Heart right ventricle (tissue), 16 donors: ENCODE measurements around the gene NAALADL1. TPM values are rescaled to one million over a fixed set of nuclear protein-coding genes. Genes with fewer than 3 reads are reported as not detected.
"Not testable (repeated sequence)": the region's sequence is repeated elsewhere in the genome, so short reads cannot be mapped to it uniquely, and the experiment has no call there.

Experiments used
- ATAC-seq, 8 donors: fragments of 200-7000 bp; cut with Tn5 transposase; one replicate each; pipeline ENCODE4 v1.9.1; 2020; ENCODE audit warnings: mild to moderate bottlenecking in 8 of 8, moderate library complexity in 8 of 8, moderate number of reproducible peaks in 1 of 8
- DNase-seq, 2 donors: peaks; one replicate each; pipeline ENCODE4 v3.0.0-alpha.2; 2020
- H3K27ac ChIP-seq, 10 donors: fragments of 200-600 bp; sonication (generic) in 2 of 10; one replicate each; pipeline versions ENCODE4 v1.5.0 to v1.8.0; 2020 to 2022; ENCODE audit warnings: mild to moderate bottlenecking in 3 of 10
- H3K27me3 ChIP-seq, 7 donors: fragments of 200-600 bp; one replicate each; pipeline ENCODE4 v1.8.0; 2021 to 2022; ENCODE audit warnings: mild to moderate bottlenecking in 2 of 7
- H3K36me3 ChIP-seq, 9 donors: fragments of 200-600 bp; sonication (generic) in 1 of 9; one replicate each; pipeline versions ENCODE4 v1.5.0 to v1.8.0; 2020 to 2022; ENCODE audit warnings: mild to moderate bottlenecking in 2 of 9
- H3K4me1 ChIP-seq, 9 donors: fragments of 200-600 bp; sonication (generic) in 1 of 9; one replicate each; pipeline versions ENCODE4 v1.5.0 to v1.8.0; 2020 to 2022; ENCODE audit warnings: mild to moderate bottlenecking in 4 of 9
- H3K4me3 ChIP-seq, 10 donors: fragments of 200-600 bp; sonication (generic) in 2 of 10; one replicate each; pipeline versions ENCODE4 v1.5.0 to v1.8.0; 2020 to 2022; ENCODE audit warnings: mild to moderate bottlenecking in 7 of 10, moderate library complexity in 2 of 10
- H3K9me3 ChIP-seq, 11 donors: fragments of 200-600 bp in 10 of 11; sonication (generic) in 2 of 11; one replicate each; pipeline versions ENCODE4 v1.5.0 to v1.8.0; 2013 to 2022; ENCODE audit warnings: mild to moderate bottlenecking in 2 of 11, control low read depth in 1 of 11, moderate library complexity in 1 of 11
- WGBS, 2 donors: extraction: QIAGEN DNeasy Blood & Tissue Kit; methylation state at CpG; one replicate each; pipeline ENCODE4 v1.1.7; 2013; ENCODE audit warnings: inconsistent platforms in 1 of 2; 5-methylcytosine and 5-hydroxymethylcytosine counted together
- intact Hi-C, 10 donors: fragments of 100-400 bp; cut with DNase I; formaldehyde crosslinking; loops; one replicate each; pipeline versions ENCODE4 v1.11.1 to v1.14.2; 2022
- polyA plus RNA-seq, 2 donors: library from polyadenylated mRNA; stranded (reverse); fragments of 200-250 nt; gene quantifications; one replicate each; pipeline ENCODE4 v1.2.3, GENCODE V29; 2013
- total RNA-seq, 10 donors: library from RNA; stranded (reverse); fragmentation: NEBNext Ultra II Directional in 3 of 10; extraction: Animal tissue kit (Norgen Biotek cat#: 25700) in 3 of 10; gene quantifications; one replicate each; pipeline versions ENCODE4 v1.2.1 to v1.2.4, GENCODE V29; 2021 to 2023
- TF ChIP-seq, protein P1 (sequence below), 9 donors: fragments of 200-600 bp; sonication (generic) in 2 of 9; IDR thresholded peaks; one replicate each; pipeline versions ENCODE4 v1.5.0 to v1.8.0; 2021 to 2022; ENCODE audit warnings: antibody characterized with exemption in 9 of 9, mild to moderate bottlenecking in 5 of 9, moderate library complexity in 1 of 9
- donor health status: Arrhythmogenic right ventricular cardiomyopathy.
- donor health status: ischemic (EF 13 %, LVEDD 7.1; RV severe dilation, severe dysfunction).
- donor health status: healthy with polysubstance abuse.
- donor health status: DM: no; HTN: yes; CAD: no.
- donor health status: DM: no; HTN: no; CAD: no.
- donor health status: ischemic (EF 25% LVEDD 6.9; RV normal size, moderate dysfunction).
- donor health status: ischemic (EF 25% LVEDD 5.7; RV mildly dilated, moderate dysfunction).
- donor health status: healthy.
- donor health status: DM: yes; HTN: yes; CAD: no.
- donor health status: Ischemic cardiomyopathy.
- donor health status: ischemic (EF 35%, LVEDD 5.7; RV mildly dilated, moderate dysfunction).
- donor health status: nonischemic (EF 11% LVEDD 7.7; RV severe dilation, severe dysfunction).
- donor health status: DM: yes; HTN: yes; CAD: no.
- donor health status: PGD.
- donor health status: ischemic (EF 29% LVEDD 5.4; RV normal size, mild dysfunction).
- donor health status: nonischemic (EF 23%, LVEDD 6.1; RV moderate dilation, normal function).

NAALADL1 gene
- total and polyA plus RNA-seq, 12 donors = 2.1 to 9.1 (median 3.9) TPM

DNA sequence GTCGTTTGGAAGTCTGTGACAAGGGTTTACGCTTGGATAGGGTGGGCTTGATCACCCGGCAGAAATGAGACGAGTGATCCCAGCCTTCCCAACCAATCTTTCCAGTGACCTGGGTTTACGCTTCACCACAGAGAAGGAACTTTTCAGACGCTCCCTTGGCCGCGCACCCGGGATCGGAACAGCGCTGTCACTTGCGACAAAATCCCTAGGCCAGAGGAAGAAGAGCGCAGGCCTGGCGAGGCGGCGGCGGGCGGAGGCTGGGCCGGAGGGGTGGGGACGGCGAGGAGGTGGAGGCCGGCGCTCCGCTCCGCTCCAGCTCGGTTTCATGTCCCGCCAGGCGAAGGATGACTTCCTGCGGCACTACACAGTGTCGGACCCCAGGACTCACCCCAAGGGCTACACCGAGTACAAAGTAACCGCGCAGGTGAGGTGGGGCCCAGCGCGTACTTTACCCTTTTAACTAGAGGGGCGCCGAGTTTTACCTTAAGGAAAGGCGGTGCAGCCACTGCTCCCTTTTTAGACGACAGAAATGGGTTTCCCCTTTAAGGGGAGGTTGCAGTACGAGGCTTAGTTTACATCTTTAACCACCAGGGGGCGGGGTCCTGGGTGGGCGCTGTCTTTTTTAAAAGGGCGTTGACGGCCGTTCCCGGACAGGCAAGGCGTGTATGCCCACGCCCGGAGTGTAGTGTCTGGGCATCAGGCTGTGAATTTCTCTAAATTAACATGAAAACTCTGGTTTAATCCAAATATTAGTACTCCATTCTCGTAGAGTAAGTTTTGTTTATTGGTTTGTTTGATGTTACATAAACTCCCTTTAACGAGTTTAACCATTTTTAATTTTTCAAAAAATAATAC lies 30.9 kb downstream of the NAALADL1 start, which contains the start of gene SNX15:
TSS of gene SNX15 (plus strand) at position 227 of the 855 bp plus-strand sequence. CDS start at position 326, 99 bp downstream.
- Histone ChIP-seq H3K4me1 (peaks cover 0 to 22% (median 17%) of the 10 kb centered on the region in 9 donors), H3K9me3 (no peaks in the 10 kb centered on the region), H3K36me3 (peaks cover 0 to 34% (median 10%) of the 10 kb centered on the region in 9 donors), H3K27ac (peak within 1 kb of the TSS; percentile 82 to 92 (median 88)), H3K4me3 (peak within 1 kb of the TSS; percentile 2 to 68 (median 64)), H3K27me3 (no peaks in the 10 kb centered on the region)
- peak; percentile 93 to 96 for DNase-seq
- ATAC-seq = peak; percentile 98 to 99 (median 99)
- TF ChIP-seq, protein P1, sequence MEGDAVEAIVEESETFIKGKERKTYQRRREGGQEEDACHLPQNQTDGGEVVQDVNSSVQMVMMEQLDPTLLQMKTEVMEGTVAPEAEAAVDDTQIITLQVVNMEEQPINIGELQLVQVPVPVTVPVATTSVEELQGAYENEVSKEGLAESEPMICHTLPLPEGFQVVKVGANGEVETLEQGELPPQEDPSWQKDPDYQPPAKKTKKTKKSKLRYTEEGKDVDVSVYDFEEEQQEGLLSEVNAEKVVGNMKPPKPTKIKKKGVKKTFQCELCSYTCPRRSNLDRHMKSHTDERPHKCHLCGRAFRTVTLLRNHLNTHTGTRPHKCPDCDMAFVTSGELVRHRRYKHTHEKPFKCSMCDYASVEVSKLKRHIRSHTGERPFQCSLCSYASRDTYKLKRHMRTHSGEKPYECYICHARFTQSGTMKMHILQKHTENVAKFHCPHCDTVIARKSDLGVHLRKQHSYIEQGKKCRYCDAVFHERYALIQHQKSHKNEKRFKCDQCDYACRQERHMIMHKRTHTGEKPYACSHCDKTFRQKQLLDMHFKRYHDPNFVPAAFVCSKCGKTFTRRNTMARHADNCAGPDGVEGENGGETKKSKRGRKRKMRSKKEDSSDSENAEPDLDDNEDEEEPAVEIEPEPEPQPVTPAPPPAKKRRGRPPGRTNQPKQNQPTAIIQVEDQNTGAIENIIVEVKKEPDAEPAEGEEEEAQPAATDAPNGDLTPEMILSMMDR (IDR thresholded peaks at IDR 0.05) = peak; percentile 75 to 92 (median 88)
- 0 to 1% methylated on average over 51 of the region's 51 CpGs for WGBS, 2 donors
- intact Hi-C loops = loop anchor here in 6 of 10 donors (1.0 to 10.0 kb wide), 8 partner anchors 13 to 183 kb away; partner anchors contain the start of genes CDCA5 (in 3 of the 6), ZFPL1 (in 3 of the 6), ARL2 (in 2 of the 6) and CAPN1 (in 1 of the 6)

DNA sequence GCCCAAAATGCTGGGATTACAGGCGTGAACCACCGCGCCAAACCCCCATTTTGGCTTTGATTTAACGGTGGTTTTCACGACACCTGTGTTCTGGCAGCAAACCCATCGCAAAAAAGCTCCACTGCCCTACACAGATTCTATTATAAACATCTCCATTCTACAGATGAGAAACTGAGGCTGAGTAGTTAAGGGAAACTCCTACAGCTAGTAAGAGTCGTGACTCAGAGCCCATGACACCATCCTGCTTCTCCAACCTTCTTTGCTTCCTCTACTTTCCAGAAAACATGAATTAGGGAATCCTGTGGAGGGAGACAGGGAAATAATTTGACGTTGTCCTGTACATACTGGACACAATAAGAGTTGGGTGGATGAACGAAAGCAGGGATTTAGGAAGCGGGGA lies 31.5 kb downstream of the NAALADL1 start:
- no peaks in the 10 kb centered on the region for H3K27me3 ChIP-seq
- H3K27ac ChIP-seq = peak overlapping the region in 9 of 10 donors; percentile 85 to 92 (median 89)
- TF ChIP-seq, protein P1 (IDR thresholded peaks at IDR 0.05) = no peak
- intact Hi-C loops = loop anchor here in 6 of 10 donors (1.0 to 10.0 kb wide), 8 partner anchors 13 to 182 kb away; partner anchors contain the start of genes CDCA5 (in 3 of the 6), ZFPL1 (in 3 of the 6), ARL2 (in 2 of the 6) and CAPN1 (in 1 of the 6)
- DNase-seq = no peak
- H3K4me3 ChIP-seq = peak overlapping the region in 9 of 10 donors; percentile 54 to 68 (median 65)
- peaks cover 0 to 22% (median 17%) of the 10 kb centered on the region in 9 donors for H3K4me1 ChIP-seq
- no peaks in the 10 kb centered on the region for H3K9me3 ChIP-seq
- 55 to 58% methylated on average over 10 of the region's 10 CpGs for WGBS, 2 donors
- no peak for ATAC-seq
- peaks cover 0 to 34% (median 10%) of the 10 kb centered on the region in 9 donors for H3K36me3 ChIP-seq

DNA sequence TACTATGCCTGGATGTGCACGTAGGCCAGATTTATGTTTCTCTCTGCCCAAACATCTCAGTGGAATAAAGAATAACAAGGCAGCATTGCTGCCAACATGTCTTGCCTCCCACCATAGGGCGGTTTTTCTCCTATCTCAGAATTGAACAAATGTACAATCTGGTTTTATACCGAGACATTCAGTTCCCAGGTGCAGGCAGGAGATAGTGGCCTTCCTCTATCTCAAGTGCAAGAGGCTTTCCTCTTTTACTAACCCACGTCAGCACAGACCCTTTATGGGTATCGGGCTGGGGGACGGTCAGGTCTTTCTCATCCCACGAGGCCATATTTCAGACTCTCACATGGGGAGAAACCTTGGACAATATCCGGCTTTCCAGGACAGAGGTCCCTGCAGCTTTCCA lies 34.9 kb downstream of the NAALADL1 start:
- WGBS, 2 donors = 73 to 74% methylated on average over 8 of the region's 8 CpGs
- H3K27me3 ChIP-seq, DNase-seq, H3K9me3 ChIP-seq, H3K4me3 ChIP-seq, H3K27ac ChIP-seq, ATAC-seq: not testable (repeated sequence)
- intact Hi-C loops = loop anchor here in 2 of 10 donors (10.0 kb wide), 2 partner anchors 161 to 179 kb away; partner anchors contain the start of genes CAPN1 (in 1 of the 2) and CDC42BPG (in 1 of the 2)
- H3K36me3 ChIP-seq = peaks cover 0 to 46% (median 1%) of the 10 kb centered on the region in 9 donors
- H3K4me1 ChIP-seq = peaks cover 0 to 15% (median 10%) of the 10 kb centered on the region in 9 donors

DNA sequence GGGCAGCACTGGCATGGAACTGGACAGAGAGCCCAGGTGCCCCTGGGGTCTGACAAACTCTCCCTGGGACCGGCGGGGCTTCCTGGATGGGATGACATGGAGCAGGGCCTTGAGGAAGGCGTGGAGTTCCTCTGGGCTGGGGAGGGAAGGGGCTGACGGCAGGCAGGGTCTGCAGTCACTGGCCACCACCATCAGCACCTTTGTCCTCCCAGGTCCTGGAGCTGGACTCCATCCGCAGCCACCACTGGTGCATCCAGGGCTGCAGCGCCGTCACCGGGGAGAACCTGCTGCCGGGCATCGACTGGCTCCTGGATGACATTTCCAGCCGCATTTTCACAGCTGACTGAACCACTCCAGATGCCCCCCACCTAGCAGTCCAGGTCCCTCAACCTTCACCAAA lies 36.8 kb downstream of the NAALADL1 start:
- TF ChIP-seq, protein P1 (IDR thresholded peaks at IDR 0.05) = no peak
- intact Hi-C loops = loop anchor here in 2 of 10 donors (10.0 kb wide), 2 partner anchors 163 to 177 kb away; partner anchors contain the start of genes CAPN1 (in 1 of the 2) and CDC42BPG (in 1 of the 2)
- Histone ChIP-seq H3K27ac (no peak overlapping the region), H3K4me1 (peaks cover 0 to 10% (median 0%) of the 10 kb centered on the region in 9 donors), H3K9me3 (no peaks in the 10 kb centered on the region), H3K4me3 (no peak overlapping the region), H3K36me3 (peaks cover 0 to 57% (median 6%) of the 10 kb centered on the region in 9 donors), H3K27me3 (no peaks in the 10 kb centered on the region)
- no peak for DNase-seq
- 92 to 97% methylated on average over 11 of the region's 11 CpGs for WGBS, 2 donors
- no peak for ATAC-seq
